Transverse colon (tissue), 4 donors: ENCODE measurements around the gene BLTP1. TPM values are rescaled to one million over a fixed set of nuclear protein-coding genes. Genes with fewer than 3 reads are reported as not detected.

Source experiments
- DNase-seq: peaks from one replicate; pipeline ENCODE4 v3.0.0-alpha.2; 2019
- H3K27ac ChIP-seq, 4 donors: fragments of 200-600 bp; sonication (generic); 2 replicates each; pipeline ENCODE4 v1.5.1; 2016 to 2018; ENCODE audit warnings: inconsistent platforms in 4 of 4
- H3K27me3 ChIP-seq: fragments of 200-600 bp; sonication (generic); 2 replicates; pipeline ENCODE4 v1.5.1; 2017; ENCODE audit warnings: inconsistent platforms
- H3K36me3 ChIP-seq, 4 donors: fragments of 200-600 bp; sonication (generic); 2 replicates each; pipeline ENCODE4 v1.5.1; 2017 to 2019; ENCODE audit warnings: inconsistent platforms in 4 of 4
- H3K4me1 ChIP-seq, 4 donors: fragments of 200-600 bp; sonication (generic); 2 replicates each; pipeline ENCODE4 v1.5.1; 2017 to 2020; ENCODE audit warnings: inconsistent platforms in 4 of 4
- H3K4me3 ChIP-seq, 4 donors: fragments of 200-600 bp; sonication (generic); 1 replicate in 1 of 4; 2 replicates in 3 of 4; pipeline versions ENCODE4 v1.5.1 to v1.6.1; 2017 to 2019; ENCODE audit warnings: inconsistent platforms in 4 of 4
- H3K9me3 ChIP-seq, 2 donors: fragments of 200-600 bp; sonication (generic); 2 replicates each; pipeline ENCODE4 v1.5.1; 2017 to 2019; ENCODE audit warnings: inconsistent platforms in 2 of 2
- EP300 ChIP-seq: sonication (generic); formaldehyde crosslinking; IDR thresholded peaks from one replicate; pipeline ENCODE4 v1.6.1; 2017; ENCODE audit warnings: antibody characterized with exemption, low read depth
- POLR2A ChIP-seq: fragments of 450-650 bp; IDR thresholded peaks from one replicate; pipeline ENCODE4 v1.6.1; 2016; ENCODE audit warnings: antibody characterized with exemption, mild to moderate bottlenecking, moderate library complexity
- POLR2AphosphoS5 ChIP-seq, 3 donors: sonication (generic); formaldehyde crosslinking; IDR thresholded peaks; one replicate each; pipeline ENCODE4 v1.6.1; 2016; ENCODE audit warnings: antibody characterized with exemption in 3 of 3
- WGBS, 2 donors: methylation state at CpG; one replicate each; pipeline ENCODE4 v1.1.5; 2018; ENCODE audit warnings: low coverage in 1 of 2; 5-methylcytosine and 5-hydroxymethylcytosine counted together
- in situ Hi-C, 4 donors: fragments of 200-750 bp; cut with MboI; loops; one replicate each; pipeline versions ENCODE4 v1.15.0 to v1.15.1; 2017; ENCODE audit warnings: low sequenced_read_pairs in 3 of 4, low pct_ligation_motif_present in 1 of 4, low pct_unique_long_range_greater_than_20kb in 1 of 4
- intact Hi-C: fragments of 100-400 bp; cut with DNase I; formaldehyde crosslinking; loops from one replicate; pipeline ENCODE4 v1.15.1; 2023; ENCODE audit warnings: low total_unique reads
- total RNA-seq, 4 donors: library from RNA; depleted of rRNA; stranded (reverse); fragments of >200 nt; gene quantifications; one replicate each; pipeline ENCODE4 v1.1.0, GENCODE V29; 2016
- TF ChIP-seq, protein P1 (sequence below), 5 experiments: fragments of 200-600 bp in 3 of 5; fragments of 450-650 bp in 2 of 5; sonication (generic) in 3 of 5; IDR thresholded peaks; 1 replicate in 2 of 5; 2 replicates in 3 of 5; pipeline ENCODE4 v1.5.1; 2016 to 2017; ENCODE audit warnings: antibody characterized with exemption in 5 of 5, inconsistent platforms in 3 of 5, mild to moderate bottlenecking in 2 of 5, moderate library complexity in 1 of 5

BLTP1 gene
- total RNA-seq, 4 donors from 2014 or later: 98.7 to 227 (median 150) TPM

DNA sequence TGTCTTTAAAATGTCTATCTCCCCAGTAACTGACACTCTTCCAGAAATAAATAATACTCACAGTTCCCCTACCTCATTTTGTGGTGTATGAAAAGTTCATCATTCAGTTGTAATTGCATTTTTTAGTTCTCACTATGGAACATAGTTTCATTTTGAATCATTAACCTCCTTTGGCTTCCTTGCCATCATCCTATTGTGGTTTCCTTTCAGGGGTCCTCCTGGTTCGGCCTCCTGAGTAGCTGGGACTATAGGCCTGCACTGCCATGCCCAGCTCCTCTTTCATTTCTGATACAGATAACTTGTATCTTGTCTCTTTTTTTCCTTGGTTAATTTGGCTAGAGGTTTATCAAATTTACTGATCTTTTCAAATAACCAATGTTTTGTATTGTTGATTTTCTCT, 23.1 kb upstream of the BLTP1 start:
- intact Hi-C loops: no loop called here
- no peak for DNase-seq
- WGBS, 2 donors: 72 to 80% methylated on average over 1 of the region's 1 CpG
- H3K4me3 ChIP-seq: no peak overlapping the region
- H3K36me3 ChIP-seq: no peaks in the 10 kb centered on the region
- H3K27me3 ChIP-seq: no peaks in the 10 kb centered on the region
- in situ Hi-C loops: no loop called here
- H3K27ac ChIP-seq: no peak overlapping the region
- TF ChIP-seq, protein P1, sequence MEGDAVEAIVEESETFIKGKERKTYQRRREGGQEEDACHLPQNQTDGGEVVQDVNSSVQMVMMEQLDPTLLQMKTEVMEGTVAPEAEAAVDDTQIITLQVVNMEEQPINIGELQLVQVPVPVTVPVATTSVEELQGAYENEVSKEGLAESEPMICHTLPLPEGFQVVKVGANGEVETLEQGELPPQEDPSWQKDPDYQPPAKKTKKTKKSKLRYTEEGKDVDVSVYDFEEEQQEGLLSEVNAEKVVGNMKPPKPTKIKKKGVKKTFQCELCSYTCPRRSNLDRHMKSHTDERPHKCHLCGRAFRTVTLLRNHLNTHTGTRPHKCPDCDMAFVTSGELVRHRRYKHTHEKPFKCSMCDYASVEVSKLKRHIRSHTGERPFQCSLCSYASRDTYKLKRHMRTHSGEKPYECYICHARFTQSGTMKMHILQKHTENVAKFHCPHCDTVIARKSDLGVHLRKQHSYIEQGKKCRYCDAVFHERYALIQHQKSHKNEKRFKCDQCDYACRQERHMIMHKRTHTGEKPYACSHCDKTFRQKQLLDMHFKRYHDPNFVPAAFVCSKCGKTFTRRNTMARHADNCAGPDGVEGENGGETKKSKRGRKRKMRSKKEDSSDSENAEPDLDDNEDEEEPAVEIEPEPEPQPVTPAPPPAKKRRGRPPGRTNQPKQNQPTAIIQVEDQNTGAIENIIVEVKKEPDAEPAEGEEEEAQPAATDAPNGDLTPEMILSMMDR (IDR thresholded peaks at IDR 0.05): no peak
- TF ChIP-seq POLR2AphosphoS5 (IDR thresholded peaks at IDR 0.05) (no peak), POLR2A (no peak), EP300 (no peak)
- no peaks in the 10 kb centered on the region for H3K4me1 ChIP-seq
- no peaks in the 10 kb centered on the region for H3K9me3 ChIP-seq

GRCh38 chr4:122131562-122132157, 20.5 kb upstream of the BLTP1 start:
- DNase-seq: no peak
- in situ Hi-C loops: no loop called here

DNA sequence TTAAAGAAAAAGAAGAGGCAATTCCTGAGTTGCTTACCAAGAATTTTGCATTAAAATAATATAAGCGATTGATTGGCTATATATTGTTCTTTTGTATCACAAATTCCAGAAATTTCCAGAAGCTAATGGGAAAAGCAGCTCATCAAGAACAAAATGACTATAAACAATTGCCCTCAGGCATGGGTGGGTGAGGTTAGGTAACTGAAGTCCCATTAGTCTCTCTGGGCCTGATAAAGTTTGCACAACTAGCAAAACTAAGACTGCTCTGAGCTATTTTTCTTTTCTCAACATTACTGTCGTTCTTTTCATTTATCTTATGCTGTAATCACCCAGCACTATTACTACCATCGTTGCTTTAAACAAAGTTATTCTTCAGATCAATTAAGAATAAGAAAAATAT, 19.2 kb upstream of the BLTP1 start:
- intact Hi-C loops: no loop called here
- no peaks in the 10 kb centered on the region for H3K27me3 ChIP-seq
- no peak for DNase-seq
- WGBS, 2 donors: 82 to 84% methylated on average over 3 of the region's 3 CpGs
- in situ Hi-C loops: no loop called here
- H3K9me3 ChIP-seq: no peaks in the 10 kb centered on the region
- no peak overlapping the region for H3K4me3 ChIP-seq
- no peak for TF ChIP-seq POLR2AphosphoS5 (IDR thresholded peaks at IDR 0.05)
- TF ChIP-seq, protein P1 (IDR thresholded peaks at IDR 0.05): no peak
- no peak for TF ChIP-seq EP300
- no peak for TF ChIP-seq POLR2A
- no peaks in the 10 kb centered on the region for H3K4me1 ChIP-seq
- no peaks in the 10 kb centered on the region for H3K36me3 ChIP-seq
- no peak overlapping the region for H3K27ac ChIP-seq

More at GRCh38 chr4:122131562-122132157, 20.5 kb upstream of the BLTP1 start:
- Histone ChIP-seq H3K27ac (no peak overlapping the region), H3K36me3 (no peaks in the 10 kb centered on the region), H3K27me3 (no peaks in the 10 kb centered on the region), H3K4me1 (no peaks in the 10 kb centered on the region), H3K4me3 (no peak overlapping the region), H3K9me3 (no peaks in the 10 kb centered on the region)
- TF ChIP-seq POLR2AphosphoS5 (IDR thresholded peaks at IDR 0.05): no peak
- TF ChIP-seq POLR2A: no peak
- TF ChIP-seq, protein P1 (IDR thresholded peaks at IDR 0.05): no peak
- TF ChIP-seq EP300: no peak
- intact Hi-C loops: no loop called here
- 51 to 66% methylated on average over 5 of the region's 5 CpGs for WGBS, 2 donors

GRCh38 chr4:122139139-122139538, 13.0 kb upstream of the BLTP1 start:
- Histone ChIP-seq H3K27me3 (no peaks in the 10 kb centered on the region), H3K27ac (no peak overlapping the region), H3K9me3 (peaks cover 0 to 5% of the 10 kb centered on the region in 2 donors), H3K36me3 (no peaks in the 10 kb centered on the region), H3K4me3 (no peak overlapping the region), H3K4me1 (no peaks in the 10 kb centered on the region)
- TF ChIP-seq POLR2A: no peak
- TF ChIP-seq, protein P1 (IDR thresholded peaks at IDR 0.05): no peak
- no peak for TF ChIP-seq EP300
- TF ChIP-seq POLR2AphosphoS5 (IDR thresholded peaks at IDR 0.05): no peak
- intact Hi-C loops (no loop called here), in situ Hi-C loops (no loop called here)
- WGBS, 2 donors: 69 to 80% methylated on average over 3 of the region's 3 CpGs
- DNase-seq: no peak
